ENCODE data around the gene MRPS18B. TPM values are rescaled to one million over a fixed set of nuclear protein-coding genes. Genes with fewer than 3 reads are reported as not detected.

Gene MRPS18B
- total and polyA plus RNA-seq, 8 donors = 36.6 to 54.7 (median 43.5) TPM

- no peak overlapping the region for H3K27ac ChIP-seq
- ATAC-seq = no peak
- no peak overlapping the region for H3K4me3 ChIP-seq
- H3K9me3 ChIP-seq = no peaks in the 10 kb centered on the region
- H3K36me3 ChIP-seq = peaks cover 9 to 100% of the 10 kb centered on the region in 2 donors
- DNase-seq = no peak
- H3K27me3 ChIP-seq = no peaks in the 10 kb centered on the region
- no peak for TF ChIP-seq CTCF (IDR thresholded peaks at IDR 0.05)
- intact Hi-C loops (cut with DNase I) = no loop called here
- H3K4me1 ChIP-seq = no peaks in the 10 kb centered on the region
Observed at GRCh38 chr6:30583921-30584320, 33.7 kb upstream of the MRPS18B start.

DNA sequence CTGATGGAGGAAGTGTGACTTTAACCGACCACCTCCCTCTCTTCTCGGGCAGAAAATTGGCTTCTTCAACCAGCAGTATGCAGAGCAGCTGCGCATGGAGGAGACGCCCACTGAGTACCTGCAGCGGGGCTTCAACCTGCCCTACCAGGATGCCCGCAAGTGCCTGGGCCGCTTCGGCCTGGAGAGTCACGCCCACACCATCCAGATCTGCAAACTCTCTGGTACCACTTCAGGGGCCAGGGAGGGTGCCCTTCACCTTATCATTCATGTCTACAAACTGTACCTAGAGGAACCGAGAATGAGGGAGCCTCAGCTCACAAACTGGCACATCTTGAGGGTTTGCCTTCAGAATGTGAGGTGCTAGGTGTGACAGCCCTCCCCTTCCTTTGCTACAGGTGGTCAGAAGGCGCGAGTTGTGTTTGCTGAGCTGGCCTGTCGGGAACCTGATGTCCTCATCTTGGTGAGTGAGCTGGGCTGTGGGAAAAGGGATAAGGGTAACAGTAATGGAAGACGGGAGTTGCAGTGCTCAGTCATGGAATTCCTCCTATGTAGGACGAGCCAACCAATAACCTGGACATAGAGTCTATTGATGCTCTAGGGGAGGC is 27.8 kb upstream of the MRPS18B start:
- H3K36me3 ChIP-seq = peaks cover 9 to 99% of the 10 kb centered on the region in 2 donors
- intact Hi-C loops (cut with DNase I) = no loop called here
- peak; percentile 52 for ATAC-seq

GRCh38 chr6:30590509-30590908 is 27.1 kb upstream of the MRPS18B start:
- intact Hi-C loops (cut with DNase I) = no loop called here

More for the DNA sequence above, 27.8 kb upstream of the MRPS18B start:
- no peaks in the 10 kb centered on the region for H3K9me3 ChIP-seq
- H3K4me1 ChIP-seq = peaks cover 12 to 13% of the 10 kb centered on the region in 2 donors
- H3K27me3 ChIP-seq = no peaks in the 10 kb centered on the region
- H3K27ac ChIP-seq = no peak overlapping the region
- no peak for TF ChIP-seq CTCF (IDR thresholded peaks at IDR 0.05)
- DNase-seq = no peak
- H3K4me3 ChIP-seq = no peak overlapping the region

DNA sequence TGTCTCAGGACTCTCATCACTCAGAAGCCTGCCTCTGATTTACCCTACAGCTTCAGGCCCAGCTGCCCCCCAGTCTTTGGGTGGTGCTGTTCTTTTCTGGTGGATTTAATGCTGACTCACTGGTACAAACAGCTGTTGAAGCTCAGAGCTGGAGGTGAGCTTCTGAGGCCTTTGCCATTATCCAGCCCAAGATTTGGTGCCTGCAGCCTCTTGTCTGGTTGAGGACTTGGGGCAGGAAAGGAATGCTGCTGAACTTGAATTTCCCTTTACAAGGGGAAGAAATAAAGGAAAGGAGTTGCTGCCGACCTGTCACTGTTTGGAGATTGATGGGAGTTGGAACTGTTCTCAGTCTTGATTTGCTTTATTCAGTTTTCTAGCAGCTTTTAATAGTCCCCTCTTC is 26.6 kb upstream of the MRPS18B start:
- peak overlapping the region; percentile 50 to 53 for H3K27ac ChIP-seq
- H3K27me3 ChIP-seq = no peaks in the 10 kb centered on the region
- intact Hi-C loops (cut with DNase I) = no loop called here
- no peak for TF ChIP-seq CTCF (IDR thresholded peaks at IDR 0.05)
- H3K4me1 ChIP-seq = peaks cover 12 to 13% of the 10 kb centered on the region in 2 donors
- H3K36me3 ChIP-seq = peaks cover 2 to 95% of the 10 kb centered on the region in 2 donors
- peak; percentile 88 for ATAC-seq
- peak in 2 of 4 donors; percentile 61 to 75 for DNase-seq
- no peak overlapping the region for H3K4me3 ChIP-seq
- H3K9me3 ChIP-seq = no peaks in the 10 kb centered on the region

More at GRCh38 chr6:30590509-30590908, 27.1 kb upstream of the MRPS18B start:
- no peak overlapping the region for H3K4me3 ChIP-seq
- peaks cover 12 to 13% of the 10 kb centered on the region in 2 donors for H3K4me1 ChIP-seq
- no peak for TF ChIP-seq CTCF (IDR thresholded peaks at IDR 0.05)
- no peaks in the 10 kb centered on the region for H3K9me3 ChIP-seq
- H3K27ac ChIP-seq = peak overlapping the region; percentile 50 to 53
- peaks cover 6 to 99% of the 10 kb centered on the region in 2 donors for H3K36me3 ChIP-seq
- H3K27me3 ChIP-seq = no peaks in the 10 kb centered on the region
- ATAC-seq (peak; percentile 9), DNase-seq (no peak)

- H3K36me3 ChIP-seq = peaks cover 0 to 91% of the 10 kb centered on the region in 2 donors
- no peaks in the 10 kb centered on the region for H3K9me3 ChIP-seq
- no peak overlapping the region for H3K27ac ChIP-seq
- intact Hi-C loops (cut with DNase I) = no loop called here
- ATAC-seq (no peak), DNase-seq (no peak)
- no peak overlapping the region for H3K4me3 ChIP-seq
- H3K27me3 ChIP-seq = no peaks in the 10 kb centered on the region
- peaks cover 12 to 13% of the 10 kb centered on the region in 2 donors for H3K4me1 ChIP-seq
- TF ChIP-seq CTCF (IDR thresholded peaks at IDR 0.05) = no peak
Observed at GRCh38 chr6:30592287-30592686, 25.4 kb upstream of the MRPS18B start.
